ENCODE data around the gene RMP24.

- TF ChIP-seq POLR2AphosphoS5 (IDR thresholded peaks at IDR 0.05) (no peak), POLR2A (IDR thresholded peaks at IDR 0.05) (no peak), CTCF (IDR thresholded peaks at IDR 0.05) (no peak), EP300 (IDR thresholded peaks at IDR 0.05) (no peak)
Measured at GRCh38 chr18:35936951-35937350, 35.5 kb upstream of the RMP24 start.

All from suprapubic skin (tissue), 4 donors.